Peyer's patch (tissue), 4 donors: Measurements from ENCODE around the gene IVNS1ABP.

Experiments used
- CTCF ChIP-seq, 6 experiments: fragments of 450-650 bp in 4 of 6; fragments of 200-600 bp in 2 of 6; sonication (generic) in 1 of 6; IDR thresholded peaks; one replicate each; pipeline ENCODE4 v1.5.1; 2017 to 2019; ENCODE audit warnings: antibody characterized with exemption in 6 of 6, mild to moderate bottlenecking in 3 of 6, moderate library complexity in 1 of 6
- POLR2A ChIP-seq, 2 donors: fragments of 450-650 bp; IDR thresholded peaks; one replicate each; pipeline ENCODE4 v1.5.1; 2017; ENCODE audit warnings: antibody characterized with exemption in 2 of 2, mild to moderate bottlenecking in 2 of 2, moderate library complexity in 2 of 2

- TF ChIP-seq CTCF (IDR thresholded peaks at IDR 0.05) (no peak), POLR2A (IDR thresholded peaks at IDR 0.05) (no peak)
Measured at GRCh38 chr1:185279571-185279970, 37.5 kb downstream of the IVNS1ABP start.
